K562 (cell line): ENCODE data around the gene CCDC88C. TPM values are rescaled to one million over a fixed set of nuclear protein-coding genes. Genes with fewer than 3 reads are reported as not detected.
A peak's percentile ranks its signal among the peaks of the same experiment; 100 is the strongest.

ENCODE experiments used
- DPF2 ChIP-seq: fragments of 450-650 bp; IDR thresholded peaks from 2 replicates; pipeline ENCODE4 v1.6.1; 2016
- ESRRA ChIP-seq: fragments of 450-650 bp; IDR thresholded peaks from 2 replicates; pipeline ENCODE4 v1.6.1; 2014; ENCODE audit warnings: low read depth, mild to moderate bottlenecking, moderate library complexity, borderline replicate concordance
- GABPA ChIP-seq: fragments of 200-800 bp; sonication (Bioruptor generic); conservative IDR thresholded peaks from 2 replicates; pipeline ENCODE4 v1.6.1; 2016; ENCODE audit warnings: low read depth, missing genetic modification characterization, missing compliant biosample characterization
- HNRNPUL1 ChIP-seq: fragments of 200-400 bp; formaldehyde crosslinking; IDR thresholded peaks from 2 replicates; pipeline ENCODE4 v1.6.1; 2017; ENCODE audit warnings: low read length
- polyA plus RNA-seq, 8 experiments: library from polyadenylated mRNA; depleted of rRNA in 4 of 8; stranded (reverse) in 5 of 8; unstranded in 3 of 8; fragments of >200 nt; fragmentation: Nextera tagmentation in 2 of 8; fragmentation: Illumina TruSeq in 1 of 8; extraction: Ambion mirVana in 2 of 8; extraction: Trizol in 1 of 8; gene quantifications; 2 replicates each; pipeline versions ENCODE4 v1.2.1 to v1.2.3, GENCODE V29; 2011 to 2014; ENCODE audit warnings: inconsistent platforms in 1 of 8, missing spikeins in 1 of 8
- total RNA-seq, 7 experiments: library from RNA; depleted of rRNA in 6 of 7; stranded (reverse); fragments of >200 nt in 6 of 7; fragmentation: Illumina TruSeq in 2 of 7; extraction: Trizol in 2 of 7; gene quantifications; 2 replicates each; pipeline versions ENCODE4 v1.2.1 to v1.2.3, GENCODE V29; 2011 to 2021; ENCODE audit warnings: low replicate concordance in 1 of 7
- TF ChIP-seq, protein P1 (sequence below): fragments of 450-650 bp; IDR thresholded peaks from 2 replicates; pipeline ENCODE4 v1.6.1; 2016
- TF ChIP-seq, protein P2 (sequence below): fragments of 200-600 bp; sonication (generic); IDR thresholded peaks from one replicate; pipeline ENCODE4 v1.6.1; 2012; ENCODE audit warnings: mild to moderate bottlenecking, low read depth, low read length, inconsistent platforms
- TF ChIP-seq, protein P3 (sequence below): IDR thresholded peaks from 2 replicates; pipeline ENCODE4 v1.6.1; 2011; ENCODE audit warnings: borderline replicate concordance, low read depth, mild to moderate bottlenecking, moderate library complexity, low read length; ENCODE audit not compliant: insufficient read depth, poor library complexity, severe bottlenecking

Gene CCDC88C
- total and polyA plus RNA-seq, 9 of the 15 experiments (the other 6 are each of a cell fraction or from before 2014, with no cell fraction given), result 0.62 to 22.5 (median 10.7) TPM

DNA sequence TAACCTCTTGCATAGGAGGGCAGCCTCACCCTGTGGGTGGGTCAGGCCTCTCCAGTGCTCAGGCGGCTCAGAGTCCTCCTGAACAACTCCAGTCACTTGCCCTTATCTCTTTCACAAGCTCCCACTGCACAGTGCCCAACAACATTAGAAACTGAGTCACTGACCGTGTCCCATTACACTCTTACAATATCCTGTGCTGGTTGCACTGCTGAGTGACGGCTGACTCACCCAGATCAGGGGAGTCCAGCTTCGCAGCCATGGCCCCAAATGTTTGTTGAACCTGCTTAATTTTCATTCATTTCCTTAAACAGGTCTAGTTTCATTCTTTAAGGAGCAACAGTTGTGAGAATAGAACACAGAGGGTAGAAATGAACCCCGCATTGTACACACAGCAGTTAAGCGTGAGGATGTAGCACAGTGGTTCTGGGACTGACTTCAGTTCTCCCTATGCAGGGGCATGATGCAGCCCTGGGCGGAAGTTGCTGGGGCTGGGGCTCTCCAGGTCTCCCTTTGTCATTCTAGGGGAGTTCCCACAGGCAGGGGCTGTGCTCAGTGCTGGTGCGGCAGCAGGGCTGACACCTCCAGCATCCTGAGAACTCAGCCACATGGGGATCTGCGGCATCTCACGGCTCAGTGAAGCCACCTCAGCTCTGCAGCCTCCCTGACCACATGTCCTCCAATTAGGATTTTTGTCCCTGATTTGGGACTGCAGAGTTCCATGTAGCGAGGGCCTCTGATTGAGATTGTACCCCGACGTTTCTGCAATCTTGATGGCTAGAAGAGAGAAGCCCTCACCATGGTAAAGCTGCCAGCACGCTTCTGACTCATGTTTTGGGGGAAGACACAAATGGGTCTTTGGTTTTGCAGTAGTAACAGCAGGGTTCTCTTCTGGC, 189.3 kb downstream of the CCDC88C start (continued):
- TF ChIP-seq, protein P1, sequence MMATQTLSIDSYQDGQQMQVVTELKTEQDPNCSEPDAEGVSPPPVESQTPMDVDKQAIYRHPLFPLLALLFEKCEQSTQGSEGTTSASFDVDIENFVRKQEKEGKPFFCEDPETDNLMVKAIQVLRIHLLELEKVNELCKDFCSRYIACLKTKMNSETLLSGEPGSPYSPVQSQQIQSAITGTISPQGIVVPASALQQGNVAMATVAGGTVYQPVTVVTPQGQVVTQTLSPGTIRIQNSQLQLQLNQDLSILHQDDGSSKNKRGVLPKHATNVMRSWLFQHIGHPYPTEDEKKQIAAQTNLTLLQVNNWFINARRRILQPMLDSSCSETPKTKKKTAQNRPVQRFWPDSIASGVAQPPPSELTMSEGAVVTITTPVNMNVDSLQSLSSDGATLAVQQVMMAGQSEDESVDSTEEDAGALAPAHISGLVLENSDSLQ, result peak; percentile 73
- no peak for TF ChIP-seq ESRRA
- TF ChIP-seq DPF2, result peak; percentile 51; the same call in 1 of the 2 replicates
- TF ChIP-seq, protein P2, sequence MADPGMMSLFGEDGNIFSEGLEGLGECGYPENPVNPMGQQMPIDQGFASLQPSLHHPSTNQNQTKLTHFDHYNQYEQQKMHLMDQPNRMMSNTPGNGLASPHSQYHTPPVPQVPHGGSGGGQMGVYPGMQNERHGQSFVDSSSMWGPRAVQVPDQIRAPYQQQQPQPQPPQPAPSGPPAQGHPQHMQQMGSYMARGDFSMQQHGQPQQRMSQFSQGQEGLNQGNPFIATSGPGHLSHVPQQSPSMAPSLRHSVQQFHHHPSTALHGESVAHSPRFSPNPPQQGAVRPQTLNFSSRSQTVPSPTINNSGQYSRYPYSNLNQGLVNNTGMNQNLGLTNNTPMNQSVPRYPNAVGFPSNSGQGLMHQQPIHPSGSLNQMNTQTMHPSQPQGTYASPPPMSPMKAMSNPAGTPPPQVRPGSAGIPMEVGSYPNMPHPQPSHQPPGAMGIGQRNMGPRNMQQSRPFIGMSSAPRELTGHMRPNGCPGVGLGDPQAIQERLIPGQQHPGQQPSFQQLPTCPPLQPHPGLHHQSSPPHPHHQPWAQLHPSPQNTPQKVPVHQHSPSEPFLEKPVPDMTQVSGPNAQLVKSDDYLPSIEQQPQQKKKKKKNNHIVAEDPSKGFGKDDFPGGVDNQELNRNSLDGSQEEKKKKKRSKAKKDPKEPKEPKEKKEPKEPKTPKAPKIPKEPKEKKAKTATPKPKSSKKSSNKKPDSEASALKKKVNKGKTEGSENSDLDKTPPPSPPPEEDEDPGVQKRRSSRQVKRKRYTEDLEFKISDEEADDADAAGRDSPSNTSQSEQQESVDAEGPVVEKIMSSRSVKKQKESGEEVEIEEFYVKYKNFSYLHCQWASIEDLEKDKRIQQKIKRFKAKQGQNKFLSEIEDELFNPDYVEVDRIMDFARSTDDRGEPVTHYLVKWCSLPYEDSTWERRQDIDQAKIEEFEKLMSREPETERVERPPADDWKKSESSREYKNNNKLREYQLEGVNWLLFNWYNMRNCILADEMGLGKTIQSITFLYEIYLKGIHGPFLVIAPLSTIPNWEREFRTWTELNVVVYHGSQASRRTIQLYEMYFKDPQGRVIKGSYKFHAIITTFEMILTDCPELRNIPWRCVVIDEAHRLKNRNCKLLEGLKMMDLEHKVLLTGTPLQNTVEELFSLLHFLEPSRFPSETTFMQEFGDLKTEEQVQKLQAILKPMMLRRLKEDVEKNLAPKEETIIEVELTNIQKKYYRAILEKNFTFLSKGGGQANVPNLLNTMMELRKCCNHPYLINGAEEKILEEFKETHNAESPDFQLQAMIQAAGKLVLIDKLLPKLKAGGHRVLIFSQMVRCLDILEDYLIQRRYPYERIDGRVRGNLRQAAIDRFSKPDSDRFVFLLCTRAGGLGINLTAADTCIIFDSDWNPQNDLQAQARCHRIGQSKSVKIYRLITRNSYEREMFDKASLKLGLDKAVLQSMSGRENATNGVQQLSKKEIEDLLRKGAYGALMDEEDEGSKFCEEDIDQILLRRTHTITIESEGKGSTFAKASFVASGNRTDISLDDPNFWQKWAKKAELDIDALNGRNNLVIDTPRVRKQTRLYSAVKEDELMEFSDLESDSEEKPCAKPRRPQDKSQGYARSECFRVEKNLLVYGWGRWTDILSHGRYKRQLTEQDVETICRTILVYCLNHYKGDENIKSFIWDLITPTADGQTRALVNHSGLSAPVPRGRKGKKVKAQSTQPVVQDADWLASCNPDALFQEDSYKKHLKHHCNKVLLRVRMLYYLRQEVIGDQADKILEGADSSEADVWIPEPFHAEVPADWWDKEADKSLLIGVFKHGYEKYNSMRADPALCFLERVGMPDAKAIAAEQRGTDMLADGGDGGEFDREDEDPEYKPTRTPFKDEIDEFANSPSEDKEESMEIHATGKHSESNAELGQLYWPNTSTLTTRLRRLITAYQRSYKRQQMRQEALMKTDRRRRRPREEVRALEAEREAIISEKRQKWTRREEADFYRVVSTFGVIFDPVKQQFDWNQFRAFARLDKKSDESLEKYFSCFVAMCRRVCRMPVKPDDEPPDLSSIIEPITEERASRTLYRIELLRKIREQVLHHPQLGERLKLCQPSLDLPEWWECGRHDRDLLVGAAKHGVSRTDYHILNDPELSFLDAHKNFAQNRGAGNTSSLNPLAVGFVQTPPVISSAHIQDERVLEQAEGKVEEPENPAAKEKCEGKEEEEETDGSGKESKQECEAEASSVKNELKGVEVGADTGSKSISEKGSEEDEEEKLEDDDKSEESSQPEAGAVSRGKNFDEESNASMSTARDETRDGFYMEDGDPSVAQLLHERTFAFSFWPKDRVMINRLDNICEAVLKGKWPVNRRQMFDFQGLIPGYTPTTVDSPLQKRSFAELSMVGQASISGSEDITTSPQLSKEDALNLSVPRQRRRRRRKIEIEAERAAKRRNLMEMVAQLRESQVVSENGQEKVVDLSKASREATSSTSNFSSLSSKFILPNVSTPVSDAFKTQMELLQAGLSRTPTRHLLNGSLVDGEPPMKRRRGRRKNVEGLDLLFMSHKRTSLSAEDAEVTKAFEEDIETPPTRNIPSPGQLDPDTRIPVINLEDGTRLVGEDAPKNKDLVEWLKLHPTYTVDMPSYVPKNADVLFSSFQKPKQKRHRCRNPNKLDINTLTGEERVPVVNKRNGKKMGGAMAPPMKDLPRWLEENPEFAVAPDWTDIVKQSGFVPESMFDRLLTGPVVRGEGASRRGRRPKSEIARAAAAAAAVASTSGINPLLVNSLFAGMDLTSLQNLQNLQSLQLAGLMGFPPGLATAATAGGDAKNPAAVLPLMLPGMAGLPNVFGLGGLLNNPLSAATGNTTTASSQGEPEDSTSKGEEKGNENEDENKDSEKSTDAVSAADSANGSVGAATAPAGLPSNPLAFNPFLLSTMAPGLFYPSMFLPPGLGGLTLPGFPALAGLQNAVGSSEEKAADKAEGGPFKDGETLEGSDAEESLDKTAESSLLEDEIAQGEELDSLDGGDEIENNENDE, result no peak
- TF ChIP-seq, protein P3, sequence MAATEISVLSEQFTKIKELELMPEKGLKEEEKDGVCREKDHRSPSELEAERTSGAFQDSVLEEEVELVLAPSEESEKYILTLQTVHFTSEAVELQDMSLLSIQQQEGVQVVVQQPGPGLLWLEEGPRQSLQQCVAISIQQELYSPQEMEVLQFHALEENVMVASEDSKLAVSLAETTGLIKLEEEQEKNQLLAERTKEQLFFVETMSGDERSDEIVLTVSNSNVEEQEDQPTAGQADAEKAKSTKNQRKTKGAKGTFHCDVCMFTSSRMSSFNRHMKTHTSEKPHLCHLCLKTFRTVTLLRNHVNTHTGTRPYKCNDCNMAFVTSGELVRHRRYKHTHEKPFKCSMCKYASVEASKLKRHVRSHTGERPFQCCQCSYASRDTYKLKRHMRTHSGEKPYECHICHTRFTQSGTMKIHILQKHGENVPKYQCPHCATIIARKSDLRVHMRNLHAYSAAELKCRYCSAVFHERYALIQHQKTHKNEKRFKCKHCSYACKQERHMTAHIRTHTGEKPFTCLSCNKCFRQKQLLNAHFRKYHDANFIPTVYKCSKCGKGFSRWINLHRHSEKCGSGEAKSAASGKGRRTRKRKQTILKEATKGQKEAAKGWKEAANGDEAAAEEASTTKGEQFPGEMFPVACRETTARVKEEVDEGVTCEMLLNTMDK, result no peak
- TF ChIP-seq HNRNPUL1, result no peak
- TF ChIP-seq GABPA, result no peak
